Brain microvascular endothelial cell (primary cell): Measurements from ENCODE around the gene POLD2.

Source experiments
- DNase-seq: peaks from one replicate; pipeline ENCODE4 v3.0.0-alpha.2; 2020
- H3K27ac ChIP-seq: fragments of 250-450 bp; sonication (Bioruptor Pico); 2 replicates; pipeline ENCODE4 v1.5.1; 2020; ENCODE audit warnings: mild to moderate bottlenecking, moderate library complexity
- H3K27me3 ChIP-seq: fragments of 250-450 bp; sonication (Bioruptor Pico); replicated peaks from 2 replicates; pipeline ENCODE4 v1.5.1; 2020; ENCODE audit warnings: mild to moderate bottlenecking
- H3K36me3 ChIP-seq: fragments of 250-450 bp; sonication (Bioruptor Pico); replicated peaks from 2 replicates; pipeline ENCODE4 v1.5.1; 2020; ENCODE audit warnings: mild to moderate bottlenecking
- H3K4me3 ChIP-seq: 2 replicates; pipeline ENCODE4 v1.5.1; 2011; ENCODE audit warnings: low read depth, mild to moderate bottlenecking, control low read depth, low read length, moderate library complexity
- CTCF ChIP-seq: IDR thresholded peaks from 2 replicates; pipeline ENCODE4 v1.5.1; 2011; ENCODE audit warnings: low read depth, mild to moderate bottlenecking, moderate library complexity, low read length, control low read depth, inconsistent platforms; ENCODE audit errors: missing control alignments
- in situ Hi-C: cut with HindIII; loops from 2 replicates; pipeline ENCODE4 v1.10.0; 2017; ENCODE audit warnings: low sequenced_read_pairs, low pct_ligation_motif_present

The POLD2 gene

DNA sequence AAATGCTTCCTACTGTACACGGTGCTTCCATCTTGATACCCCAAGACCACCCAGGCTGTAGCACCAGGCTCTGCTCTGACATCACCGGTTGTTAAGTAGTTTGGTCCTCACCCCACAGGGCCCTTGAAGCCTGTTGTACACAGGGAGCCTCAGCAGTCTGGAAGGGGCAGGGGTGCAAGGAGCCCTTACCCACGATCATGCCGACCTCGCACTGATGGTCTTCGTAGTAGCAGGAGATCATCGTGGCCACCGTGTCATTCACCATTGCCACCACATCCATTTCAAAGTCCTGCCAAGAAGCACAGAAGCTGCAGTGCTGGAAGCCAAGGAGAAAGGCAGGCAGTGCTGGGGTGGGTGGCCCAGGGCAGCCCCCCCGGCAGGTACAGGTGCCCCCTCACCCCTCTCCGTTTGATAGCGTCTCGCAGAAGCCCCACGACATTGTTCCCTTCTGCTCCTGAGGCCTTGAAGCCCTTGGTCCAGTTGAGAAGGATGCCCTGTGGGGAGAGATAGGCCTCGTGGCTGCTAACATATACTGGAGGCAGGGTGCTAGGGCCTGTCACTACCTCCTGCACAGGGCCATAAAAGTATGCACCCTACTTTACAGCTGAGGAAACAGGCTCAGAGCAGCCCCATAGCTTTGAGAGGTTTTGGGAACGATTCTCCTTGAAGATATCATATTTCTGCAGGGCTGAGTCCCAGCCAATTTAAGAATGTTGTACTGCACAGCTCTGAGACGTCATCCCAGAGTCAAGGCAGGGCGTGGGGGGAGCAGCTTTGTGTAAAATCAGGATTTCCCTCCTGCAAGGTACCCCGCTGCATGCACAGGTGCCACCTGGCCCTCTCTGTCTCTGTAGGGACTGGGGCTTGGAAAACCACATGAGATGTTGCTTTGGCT, 26.5 kb upstream of the POLD2 start:
- H3K27me3 ChIP-seq = no peaks in the 10 kb centered on the region
- in situ Hi-C loops = no loop called here
- no peak for DNase-seq

GRCh38 chr7:44148961-44149536, 25.7 kb upstream of the POLD2 start:
- no peak for TF ChIP-seq CTCF
- Histone ChIP-seq H3K36me3 (no peaks in the 10 kb centered on the region), H3K27me3 (no peaks in the 10 kb centered on the region), H3K4me3 (no peak overlapping the region), H3K27ac (no peak overlapping the region)
- in situ Hi-C loops = no loop called here
- DNase-seq = no peak

More for the DNA sequence above, 26.5 kb upstream of the POLD2 start:
- Histone ChIP-seq H3K36me3 (no peaks in the 10 kb centered on the region), H3K4me3 (no peak overlapping the region), H3K27ac (no peak overlapping the region)
- no peak for TF ChIP-seq CTCF

GRCh38 chr7:44148166-44148565, 24.8 kb upstream of the POLD2 start:
- in situ Hi-C loops = no loop called here
- Histone ChIP-seq H3K27ac (no peak overlapping the region), H3K27me3 (no peaks in the 10 kb centered on the region), H3K4me3 (no peak overlapping the region), H3K36me3 (no peaks in the 10 kb centered on the region)
- no peak for TF ChIP-seq CTCF
- DNase-seq = no peak

- no peak for DNase-seq
- H3K36me3 ChIP-seq = no peaks in the 10 kb centered on the region
- H3K27me3 ChIP-seq = no peaks in the 10 kb centered on the region
- no peak overlapping the region for H3K4me3 ChIP-seq
- TF ChIP-seq CTCF = no peak
- no peak overlapping the region for H3K27ac ChIP-seq
- in situ Hi-C loops = no loop called here
Measured at GRCh38 chr7:44147026-44147991, 24.0 kb upstream of the POLD2 start.

- no peak for TF ChIP-seq CTCF
- peak; percentile 22 for DNase-seq
- H3K36me3 ChIP-seq = no peaks in the 10 kb centered on the region
- H3K27me3 ChIP-seq = no peaks in the 10 kb centered on the region
- H3K4me3 ChIP-seq = peak overlapping the region; percentile 54
- H3K27ac ChIP-seq = no peak overlapping the region
- in situ Hi-C loops = no loop called here
Measured at GRCh38 chr7:44145969-44146911, 22.9 kb upstream of the POLD2 start.
